Muscle of leg (tissue), 11 donors: ENCODE data around the gene KCNB1. TPM values are rescaled to one million over a fixed set of nuclear protein-coding genes. Genes with fewer than 3 reads are reported as not detected.

ENCODE experiments used
- DNase-seq: peaks from one replicate; pipeline ENCODE4 v3.0.0; 2013
- H3K27ac ChIP-seq: one replicate; pipeline ENCODE4 v1.5.1; 2013; ENCODE audit warnings: mild to moderate bottlenecking, low read length, control low read depth
- H3K27me3 ChIP-seq: one replicate; pipeline ENCODE4 v1.6.1; 2013; ENCODE audit warnings: low read length; ENCODE audit not compliant: control insufficient read depth, insufficient read depth
- H3K36me3 ChIP-seq: one replicate; pipeline ENCODE4 v1.6.1; 2013; ENCODE audit warnings: low read length; ENCODE audit not compliant: control insufficient read depth, insufficient read depth
- H3K4me1 ChIP-seq: one replicate; pipeline ENCODE4 v1.6.1; 2013; ENCODE audit warnings: low read length; ENCODE audit not compliant: control insufficient read depth, insufficient read depth
- H3K4me3 ChIP-seq: one replicate; pipeline ENCODE4 v1.5.1; 2013; ENCODE audit warnings: low read length, control low read depth
- H3K9me3 ChIP-seq: replicated peaks from 2 replicates; pipeline ENCODE4 v1.6.1; 2013; ENCODE audit warnings: low read depth, low read length; ENCODE audit not compliant: control insufficient read depth
- WGBS: methylation state at CpG from one replicate; pipeline ENCODE4 v1.1.5; 2013; ENCODE audit warnings: missing lambda C conversion rate; ENCODE audit not compliant: insufficient coverage; 5-methylcytosine and 5-hydroxymethylcytosine counted together
- polyA plus RNA-seq, 8 donors: library from polyadenylated mRNA; unstranded; fragments of 120-200 nt; gene quantifications; one replicate each; pipeline versions ENCODE4 v1.2.1 to v1.2.3, GENCODE V29; 2013; ENCODE audit warnings: inconsistent platforms in 1 of 8, low replicate concordance in 1 of 8; ENCODE audit not compliant: insufficient read length in 8 of 8, insufficient read depth in 1 of 8
- total RNA-seq: library from RNA; stranded (reverse); fragments of 120-200 nt; gene quantifications from one replicate; pipeline ENCODE4 v1.2.4, GENCODE V29; 2013

Gene KCNB1
- total and polyA plus RNA-seq, 9 donors = 2.7 to 8.7 (median 5.4) TPM

- H3K9me3 ChIP-seq = peaks cover 2% of the 10 kb centered on the region
- no peak overlapping the region for H3K27ac ChIP-seq
- peaks cover 17% of the 10 kb centered on the region for H3K36me3 ChIP-seq
- H3K27me3 ChIP-seq = no peaks in the 10 kb centered on the region
- DNase-seq = peak; percentile 75
- H3K4me3 ChIP-seq = no peak overlapping the region
- 7% methylated on average over 3 of the region's 9 CpGs for WGBS
- peaks cover 26% of the 10 kb centered on the region for H3K4me1 ChIP-seq
Observed at GRCh38 chr20:49505518-49505917, 23.1 kb upstream of the KCNB1 start.

- H3K27me3 ChIP-seq = no peaks in the 10 kb centered on the region
- no peak for DNase-seq
- peaks cover 17% of the 10 kb centered on the region for H3K36me3 ChIP-seq
- peaks cover 12% of the 10 kb centered on the region for H3K4me1 ChIP-seq
- peaks cover 2% of the 10 kb centered on the region for H3K9me3 ChIP-seq
- H3K27ac ChIP-seq = no peak overlapping the region
- 61% methylated on average over 5 of the region's 6 CpGs for WGBS
- H3K4me3 ChIP-seq = no peak overlapping the region
Observed at GRCh38 chr20:49503176-49503575, 20.7 kb upstream of the KCNB1 start.

GRCh38 chr20:49501917-49502316, 19.4 kb upstream of the KCNB1 start:
- no peak overlapping the region for H3K4me3 ChIP-seq
- peak; percentile 16 for DNase-seq
- H3K36me3 ChIP-seq = peaks cover 5% of the 10 kb centered on the region
- H3K27ac ChIP-seq = no peak overlapping the region
- peaks cover 7% of the 10 kb centered on the region for H3K4me1 ChIP-seq
- H3K9me3 ChIP-seq = peaks cover 2% of the 10 kb centered on the region
- 89% methylated on average over 3 of the region's 3 CpGs for WGBS
- H3K27me3 ChIP-seq = no peaks in the 10 kb centered on the region

- peaks cover 2% of the 10 kb centered on the region for H3K9me3 ChIP-seq
- no peaks in the 10 kb centered on the region for H3K4me1 ChIP-seq
- no peak overlapping the region for H3K27ac ChIP-seq
- H3K36me3 ChIP-seq = no peaks in the 10 kb centered on the region
- WGBS = 44% methylated on average over 1 of the region's 1 CpG
- no peaks in the 10 kb centered on the region for H3K27me3 ChIP-seq
- no peak overlapping the region for H3K4me3 ChIP-seq
- no peak for DNase-seq
Observed at GRCh38 chr20:49497398-49497669, 14.9 kb upstream of the KCNB1 start.

- H3K4me3 ChIP-seq = no peak overlapping the region
- 49% methylated on average over 5 of the region's 5 CpGs for WGBS
- H3K4me1 ChIP-seq = no peaks in the 10 kb centered on the region
- no peaks in the 10 kb centered on the region for H3K27me3 ChIP-seq
- no peaks in the 10 kb centered on the region for H3K9me3 ChIP-seq
- H3K36me3 ChIP-seq = no peaks in the 10 kb centered on the region
- no peak for DNase-seq
- no peak overlapping the region for H3K27ac ChIP-seq
Observed at GRCh38 chr20:49496553-49497397, 14.3 kb upstream of the KCNB1 start.

- no peak overlapping the region for H3K27ac ChIP-seq
- WGBS = 80% methylated on average over 4 of the region's 4 CpGs
- no peaks in the 10 kb centered on the region for H3K9me3 ChIP-seq
Observed at GRCh38 chr20:49496043-49496442, 13.6 kb upstream of the KCNB1 start.

GRCh38 chr20:49490689-49491088, 8.2 kb upstream of the KCNB1 start:
- no peak for DNase-seq
- no CpG with 5 or more reads among the region's 1 CpG for WGBS
- Histone ChIP-seq H3K36me3 (no peaks in the 10 kb centered on the region), H3K27me3 (peaks cover 4% of the 10 kb centered on the region), H3K4me3 (no peak overlapping the region), H3K9me3 (no peaks in the 10 kb centered on the region), H3K4me1 (no peaks in the 10 kb centered on the region), H3K27ac (no peak overlapping the region)

More at GRCh38 chr20:49496043-49496442, 13.6 kb upstream of the KCNB1 start:
- DNase-seq = no peak
- no peaks in the 10 kb centered on the region for H3K36me3 ChIP-seq
- no peak overlapping the region for H3K4me3 ChIP-seq
- peaks cover 2% of the 10 kb centered on the region for H3K27me3 ChIP-seq
- H3K4me1 ChIP-seq = no peaks in the 10 kb centered on the region

- no peaks in the 10 kb centered on the region for H3K9me3 ChIP-seq
- H3K4me1 ChIP-seq = no peaks in the 10 kb centered on the region
- WGBS = 88% methylated on average over 3 of the region's 5 CpGs
- H3K27ac ChIP-seq = no peak overlapping the region
- no peak overlapping the region for H3K4me3 ChIP-seq
- DNase-seq = no peak
- peaks cover 11% of the 10 kb centered on the region for H3K27me3 ChIP-seq
- H3K36me3 ChIP-seq = no peaks in the 10 kb centered on the region
Observed at GRCh38 chr20:49489688-49490087, 7.2 kb upstream of the KCNB1 start.

GRCh38 chr20:49486064-49486463, 3.6 kb upstream of the KCNB1 start:
- H3K9me3 ChIP-seq = no peaks in the 10 kb centered on the region
- H3K4me1 ChIP-seq = peaks cover 17% of the 10 kb centered on the region
- DNase-seq = no peak
- no peak overlapping the region for H3K4me3 ChIP-seq
- peaks cover 3% of the 10 kb centered on the region for H3K36me3 ChIP-seq
- no peak overlapping the region for H3K27ac ChIP-seq
- peaks cover 20% of the 10 kb centered on the region for H3K27me3 ChIP-seq

GRCh38 chr20:49485563-49485962, 3.1 kb upstream of the KCNB1 start:
- H3K4me3 ChIP-seq = no peak overlapping the region
- H3K36me3 ChIP-seq = peaks cover 3% of the 10 kb centered on the region
- H3K4me1 ChIP-seq = peaks cover 17% of the 10 kb centered on the region
- no peak overlapping the region for H3K27ac ChIP-seq
- WGBS = 60% methylated on average over 1 of the region's 1 CpG
- H3K27me3 ChIP-seq = peaks cover 20% of the 10 kb centered on the region
- DNase-seq = no peak
- no peaks in the 10 kb centered on the region for H3K9me3 ChIP-seq
